GM12892 (cell line): Measurements from ENCODE around the gene NFKB1.

Experiments used
- DNase-seq: peaks from one replicate; pipeline ENCODE4 v3.0.0; 2011; ENCODE audit not compliant: insufficient read length
- FAIRE-seq: peaks from 2 replicates; lab custom pipeline; 2011; peaks lifted over from hg19 to GRCh38; lab: Jason Lieb, UNC
- POLR2A ChIP-seq: IDR thresholded peaks from 2 replicates; pipeline ENCODE4 v1.6.1; 2011; ENCODE audit warnings: low read depth, low read length, control low read depth
- POLR2AphosphoS5 ChIP-seq: IDR thresholded peaks from 2 replicates; pipeline ENCODE4 v1.6.1; 2011; ENCODE audit warnings: low read depth, low read length, control low read depth
- TAF1 ChIP-seq: IDR thresholded peaks from 2 replicates; pipeline ENCODE4 v1.6.1; 2011; ENCODE audit warnings: low read depth, mild to moderate bottlenecking, control low read depth, low read length, borderline replicate concordance

The NFKB1 gene

DNA sequence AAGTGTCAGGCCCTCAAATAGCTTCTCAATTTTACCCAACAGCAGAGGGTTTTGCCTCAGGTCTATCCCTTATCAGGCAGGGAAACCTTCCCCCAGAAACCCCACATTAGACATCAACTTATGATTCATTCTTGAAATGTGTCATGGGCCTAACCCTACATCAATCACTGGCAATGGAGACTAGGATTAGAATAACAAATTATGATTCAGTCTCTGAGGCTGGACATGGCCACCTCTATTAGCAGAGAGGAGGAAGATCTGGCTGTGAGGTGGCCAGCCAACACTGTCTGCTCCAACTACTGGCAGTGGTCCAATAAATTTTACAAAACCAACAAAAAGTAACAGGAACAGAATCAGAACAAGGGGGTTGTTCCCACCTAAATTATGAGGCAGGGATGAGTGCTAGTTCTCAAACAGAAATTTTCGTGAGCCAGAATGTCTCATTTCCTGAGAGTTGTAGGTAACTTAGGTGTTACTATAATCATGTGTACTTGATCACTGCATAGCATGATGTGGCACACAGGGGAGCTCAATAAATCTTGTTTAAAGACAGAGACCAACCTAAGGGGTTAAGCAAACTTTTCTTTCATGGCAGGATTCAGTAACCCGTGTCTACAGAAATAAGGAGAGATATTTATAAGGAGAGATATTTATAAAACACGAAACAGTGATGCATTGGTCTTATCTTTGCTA is 126.8 kb downstream of the NFKB1 start:
- DNase-seq (no peak), FAIRE-seq (no peak)
- TF ChIP-seq TAF1: no peak
- TF ChIP-seq POLR2AphosphoS5: no peak

DNA sequence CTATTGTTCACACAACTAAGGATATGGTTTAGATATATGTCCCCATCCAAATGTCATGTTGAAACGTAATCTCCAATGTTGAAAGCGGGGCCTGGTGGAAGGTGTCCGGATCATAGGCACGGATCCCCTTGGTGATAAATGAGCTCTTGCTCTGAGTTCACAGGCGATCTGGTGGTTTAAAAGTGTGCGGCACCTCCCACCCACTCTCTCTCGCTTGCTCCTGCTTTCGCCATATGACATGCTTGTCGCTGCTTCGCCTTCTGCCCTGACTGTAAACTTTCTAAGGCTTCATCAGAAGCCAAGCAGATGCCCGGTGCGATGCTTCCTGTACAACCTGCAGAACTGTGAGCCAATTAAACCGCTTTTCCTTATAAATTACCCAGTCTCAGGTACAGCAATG is 128.5 kb downstream of the NFKB1 start:
- DNase-seq: no peak
- no peak for FAIRE-seq
- TF ChIP-seq TAF1 (no peak), POLR2AphosphoS5 (no peak), POLR2A (no peak)

GRCh38 chr4:102631616-102632015 is 130.5 kb downstream of the NFKB1 start:
- TF ChIP-seq POLR2AphosphoS5 (no peak), TAF1 (no peak), POLR2A (no peak)
- FAIRE-seq: no peak
- DNase-seq: no peak

DNA sequence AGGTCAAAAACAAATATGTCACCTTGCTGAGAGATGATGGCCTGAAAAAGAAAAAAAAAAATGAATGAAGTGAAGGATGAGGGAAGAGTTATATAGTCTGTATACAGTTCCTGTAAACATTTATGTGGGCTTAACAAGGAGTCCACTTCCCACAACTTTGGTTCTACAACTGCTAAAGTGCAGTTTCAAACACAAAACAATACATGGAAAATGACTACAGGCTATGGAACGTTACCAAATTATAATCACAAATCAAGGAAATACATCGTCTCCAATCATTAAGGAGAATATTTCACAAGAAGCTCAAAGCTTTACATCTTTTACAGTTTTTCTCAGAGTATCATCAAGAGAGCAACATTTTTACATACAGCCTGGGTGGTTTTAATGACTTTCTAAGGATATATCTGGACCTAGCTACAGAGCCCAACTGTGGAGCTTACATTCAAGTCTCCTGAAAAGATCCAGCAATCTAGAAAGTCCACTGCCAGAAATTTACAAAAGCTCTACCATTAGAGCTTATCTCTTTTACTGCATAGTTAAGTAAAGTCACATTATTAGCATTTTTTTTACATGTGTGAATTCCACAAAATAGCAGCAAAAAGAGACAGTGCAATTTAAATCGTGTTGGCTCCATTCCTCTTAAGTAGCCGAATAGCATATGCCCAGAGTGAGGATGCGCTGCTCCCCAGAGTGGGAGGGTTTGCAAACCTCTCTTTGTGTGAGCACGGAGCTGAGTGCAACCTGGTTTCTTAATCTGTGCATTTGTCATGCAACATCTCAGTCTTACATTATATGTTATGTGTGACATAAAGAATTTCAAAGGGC is 131.3 kb downstream of the NFKB1 start:
- FAIRE-seq (no peak), DNase-seq (no peak)
- no peak for TF ChIP-seq POLR2A
- no peak for TF ChIP-seq POLR2AphosphoS5
- no peak for TF ChIP-seq TAF1

DNA sequence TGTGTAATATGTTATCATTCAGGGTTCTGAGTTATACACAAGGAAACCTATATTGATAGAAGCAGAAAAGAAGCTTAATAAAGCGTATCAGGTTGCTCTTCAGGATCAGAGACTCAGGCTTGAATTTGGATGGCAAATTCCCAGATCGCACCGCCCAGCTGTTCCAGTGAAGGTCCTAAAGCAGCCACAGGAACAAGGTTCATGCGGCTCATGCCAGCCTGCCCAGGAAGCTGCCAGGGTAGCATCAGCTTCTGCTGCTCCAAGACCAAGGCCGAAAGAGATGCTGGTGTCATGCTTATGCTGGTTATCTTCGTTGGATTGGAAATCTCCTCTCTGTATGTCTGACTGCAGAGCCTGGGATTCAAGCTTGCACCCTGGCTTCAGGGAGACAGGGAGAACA is 131.9 kb downstream of the NFKB1 start:
- no peak for DNase-seq
- no peak for TF ChIP-seq POLR2A
- no peak for TF ChIP-seq TAF1
- no peak for TF ChIP-seq POLR2AphosphoS5
- FAIRE-seq: no peak

DNA sequence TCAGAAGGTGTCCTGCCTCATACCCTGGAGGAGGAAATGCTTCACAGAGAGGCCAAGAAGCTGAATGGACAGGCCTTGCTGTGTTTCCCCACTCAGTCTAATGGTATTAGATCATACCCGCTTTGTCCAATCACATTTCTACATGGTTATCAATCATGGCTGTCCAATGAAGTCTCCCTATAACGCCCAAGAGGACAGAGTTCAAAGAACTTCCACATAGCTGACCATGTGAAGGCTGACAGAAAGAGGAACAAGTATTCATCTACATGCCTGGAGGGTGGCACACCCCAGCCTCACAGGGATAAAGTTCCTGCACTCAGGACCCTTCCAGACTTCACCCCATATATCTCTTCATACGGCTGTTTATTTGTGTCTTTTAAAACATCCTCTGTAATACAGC is 136.2 kb downstream of the NFKB1 start:
- TF ChIP-seq TAF1: no peak
- FAIRE-seq: no peak
- no peak for DNase-seq

- DNase-seq (no peak), FAIRE-seq (no peak)
- TF ChIP-seq POLR2AphosphoS5 (no peak), TAF1 (no peak), POLR2A (no peak)
These were observed 137.5 kb downstream of the NFKB1 start for GRCh38 chr4:102638621-102639020.

DNA sequence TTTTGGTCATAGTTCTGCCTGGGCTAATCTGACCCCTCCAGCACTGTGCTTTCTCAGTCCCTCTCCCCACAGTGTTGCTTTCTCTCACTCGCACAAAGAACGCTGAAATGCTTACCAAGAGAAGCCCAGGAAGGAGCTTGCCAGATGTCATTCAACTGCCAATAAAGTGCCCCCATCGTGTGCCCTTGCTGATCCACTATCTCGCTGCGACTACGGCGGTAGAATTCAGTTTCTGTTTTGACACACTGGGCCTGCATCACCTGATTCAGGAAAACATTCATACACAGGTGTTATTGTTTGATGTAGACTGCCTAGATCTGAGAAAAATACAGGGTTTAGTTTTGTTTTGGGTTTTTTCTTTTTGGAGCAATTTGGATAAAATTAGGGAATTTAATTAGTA is 138.4 kb downstream of the NFKB1 start:
- TF ChIP-seq POLR2A: no peak
- no peak for TF ChIP-seq POLR2AphosphoS5
- TF ChIP-seq TAF1: no peak
- FAIRE-seq (no peak), DNase-seq (no peak)

DNA sequence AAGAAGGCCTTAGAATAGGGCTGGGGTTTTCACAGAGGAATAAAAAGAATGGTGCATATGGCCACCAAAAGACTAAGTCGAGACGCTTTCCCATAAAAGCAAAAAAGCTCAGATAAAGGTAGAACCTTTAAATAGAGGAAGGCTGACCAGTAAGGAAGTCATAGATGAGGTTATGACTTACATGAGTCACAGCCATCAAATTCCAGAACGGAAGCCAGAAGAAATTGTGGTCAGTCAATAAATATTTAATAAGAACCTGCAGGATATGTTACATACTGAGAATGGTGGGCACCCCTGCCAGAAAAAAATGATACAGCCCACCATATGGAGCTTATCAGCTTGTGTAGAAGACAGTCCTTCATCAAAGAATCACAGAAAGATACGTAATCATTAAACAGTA is 139.5 kb downstream of the NFKB1 start:
- TF ChIP-seq POLR2A (no peak), POLR2AphosphoS5 (no peak), TAF1 (no peak)
- FAIRE-seq (no peak), DNase-seq (no peak)

- no peak for FAIRE-seq
- DNase-seq: no peak
- no peak for TF ChIP-seq POLR2A
- TF ChIP-seq TAF1: no peak
- no peak for TF ChIP-seq POLR2AphosphoS5
These were observed 140.6 kb downstream of the NFKB1 start for GRCh38 chr4:102641793-102642192.

DNA sequence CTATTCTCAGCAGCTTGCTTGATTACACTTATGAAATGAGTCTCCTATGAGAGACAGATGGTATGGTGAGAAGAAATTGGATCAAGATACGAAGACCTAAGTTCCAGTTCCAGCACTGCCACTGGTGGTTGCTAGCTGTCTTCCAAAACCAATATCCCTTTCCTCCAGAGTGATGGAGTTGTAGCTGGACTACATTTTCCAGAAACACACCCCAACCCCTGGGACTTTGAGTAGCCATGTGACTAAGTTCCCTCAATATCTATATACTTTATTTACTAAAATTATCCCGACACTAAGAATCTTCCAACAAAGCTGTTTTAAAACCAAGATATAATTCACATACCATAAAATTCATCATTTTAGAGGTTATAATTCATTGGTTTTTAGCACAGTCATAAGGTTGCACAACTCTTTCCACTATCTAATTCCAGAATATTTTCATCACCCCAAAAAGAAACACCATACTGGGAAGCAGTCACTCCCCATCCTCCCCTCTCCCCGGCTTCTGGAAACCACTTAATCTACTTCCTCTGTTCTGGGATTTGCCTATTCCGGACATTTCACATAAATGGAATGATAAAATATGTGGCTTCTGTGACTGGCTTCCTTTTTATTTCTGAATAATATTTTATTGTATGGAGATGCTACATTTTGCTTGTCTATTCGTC is 141.6 kb downstream of the NFKB1 start:
- DNase-seq: no peak
- no peak for TF ChIP-seq POLR2A
- no peak for TF ChIP-seq TAF1
- TF ChIP-seq POLR2AphosphoS5: no peak
- no peak for FAIRE-seq

GRCh38 chr4:102647117-102647516 is 146.0 kb downstream of the NFKB1 start:
- DNase-seq (no peak), FAIRE-seq (no peak)
- TF ChIP-seq TAF1: no peak
- TF ChIP-seq POLR2AphosphoS5: no peak
- no peak for TF ChIP-seq POLR2A

GRCh38 chr4:102657206-102657605 is 156.0 kb downstream of the NFKB1 start:
- FAIRE-seq (no peak), DNase-seq (no peak)
- no peak for TF ChIP-seq POLR2A
- TF ChIP-seq TAF1: no peak
- no peak for TF ChIP-seq POLR2AphosphoS5

DNA sequence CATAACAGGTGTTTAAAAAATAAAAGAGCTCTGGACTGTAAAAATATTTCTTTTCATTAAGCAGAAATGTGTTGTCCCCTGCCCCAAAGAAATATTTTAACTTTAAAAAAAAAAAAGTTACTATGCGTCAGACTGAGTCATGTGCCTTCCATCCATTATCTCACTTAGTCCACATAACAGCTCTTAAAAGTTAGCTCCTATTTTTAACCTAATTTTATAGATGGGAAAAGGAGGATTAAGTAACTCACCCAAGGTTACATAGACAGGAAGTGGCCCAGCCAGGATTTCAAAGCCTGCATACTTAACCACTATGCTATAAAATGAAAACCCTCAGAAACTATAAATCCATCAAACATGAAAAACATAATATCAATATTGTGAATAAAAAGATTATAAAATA is 161.9 kb downstream of the NFKB1 start:
- DNase-seq (no peak), FAIRE-seq (no peak)
- TF ChIP-seq POLR2AphosphoS5 (no peak), POLR2A (no peak), TAF1 (no peak)
